ENCODE results near the gene TRIM6.

DNA sequence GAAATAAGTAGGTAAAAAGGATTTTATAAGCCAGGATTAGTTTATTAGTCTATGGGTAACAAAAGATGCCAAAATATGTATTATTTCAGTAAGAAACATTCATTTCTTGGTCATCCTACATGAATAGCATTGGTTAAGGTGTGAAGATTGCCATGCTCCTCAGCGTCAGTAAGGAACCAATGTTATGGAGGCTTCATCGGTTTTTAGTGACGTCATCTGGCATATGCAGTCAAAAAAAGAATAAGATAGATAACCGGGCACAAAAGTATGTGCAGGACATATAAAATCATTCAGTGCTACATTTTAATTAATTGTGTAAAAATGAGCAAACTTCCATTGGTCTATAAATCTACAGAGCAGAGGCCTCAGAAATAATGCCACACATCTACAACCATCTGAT lies 59.0 kb downstream of the TRIM6 start:
- TF ChIP-seq, protein P1, sequence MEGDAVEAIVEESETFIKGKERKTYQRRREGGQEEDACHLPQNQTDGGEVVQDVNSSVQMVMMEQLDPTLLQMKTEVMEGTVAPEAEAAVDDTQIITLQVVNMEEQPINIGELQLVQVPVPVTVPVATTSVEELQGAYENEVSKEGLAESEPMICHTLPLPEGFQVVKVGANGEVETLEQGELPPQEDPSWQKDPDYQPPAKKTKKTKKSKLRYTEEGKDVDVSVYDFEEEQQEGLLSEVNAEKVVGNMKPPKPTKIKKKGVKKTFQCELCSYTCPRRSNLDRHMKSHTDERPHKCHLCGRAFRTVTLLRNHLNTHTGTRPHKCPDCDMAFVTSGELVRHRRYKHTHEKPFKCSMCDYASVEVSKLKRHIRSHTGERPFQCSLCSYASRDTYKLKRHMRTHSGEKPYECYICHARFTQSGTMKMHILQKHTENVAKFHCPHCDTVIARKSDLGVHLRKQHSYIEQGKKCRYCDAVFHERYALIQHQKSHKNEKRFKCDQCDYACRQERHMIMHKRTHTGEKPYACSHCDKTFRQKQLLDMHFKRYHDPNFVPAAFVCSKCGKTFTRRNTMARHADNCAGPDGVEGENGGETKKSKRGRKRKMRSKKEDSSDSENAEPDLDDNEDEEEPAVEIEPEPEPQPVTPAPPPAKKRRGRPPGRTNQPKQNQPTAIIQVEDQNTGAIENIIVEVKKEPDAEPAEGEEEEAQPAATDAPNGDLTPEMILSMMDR (conservative IDR thresholded peaks at IDR 0.05; ENCODE audit: low read depth, low read length): no peak
- TF ChIP-seq EZH2 (IDR thresholded peaks at IDR 0.05; ENCODE audit: borderline replicate concordance, low read depth, low read length, poor library complexity, severe bottlenecking): no peak

All from A673 (cell line).